GM21528 (cell line): ENCODE measurements around the gene EVPL.
"Not testable (repeated sequence)": the region's sequence is repeated elsewhere in the genome, so short reads cannot be mapped to it uniquely, and the experiment has no call there.

Experiments
- ATAC-seq: cut with Tn5 transposase; IDR thresholded peaks from one replicate; pipeline ENCODE4 v1.9.1; 2021; ENCODE audit warnings: mild to moderate bottlenecking, moderate library complexity; ENCODE audit not compliant: unreplicated experiment, low FRiP score

EVPL gene

DNA sequence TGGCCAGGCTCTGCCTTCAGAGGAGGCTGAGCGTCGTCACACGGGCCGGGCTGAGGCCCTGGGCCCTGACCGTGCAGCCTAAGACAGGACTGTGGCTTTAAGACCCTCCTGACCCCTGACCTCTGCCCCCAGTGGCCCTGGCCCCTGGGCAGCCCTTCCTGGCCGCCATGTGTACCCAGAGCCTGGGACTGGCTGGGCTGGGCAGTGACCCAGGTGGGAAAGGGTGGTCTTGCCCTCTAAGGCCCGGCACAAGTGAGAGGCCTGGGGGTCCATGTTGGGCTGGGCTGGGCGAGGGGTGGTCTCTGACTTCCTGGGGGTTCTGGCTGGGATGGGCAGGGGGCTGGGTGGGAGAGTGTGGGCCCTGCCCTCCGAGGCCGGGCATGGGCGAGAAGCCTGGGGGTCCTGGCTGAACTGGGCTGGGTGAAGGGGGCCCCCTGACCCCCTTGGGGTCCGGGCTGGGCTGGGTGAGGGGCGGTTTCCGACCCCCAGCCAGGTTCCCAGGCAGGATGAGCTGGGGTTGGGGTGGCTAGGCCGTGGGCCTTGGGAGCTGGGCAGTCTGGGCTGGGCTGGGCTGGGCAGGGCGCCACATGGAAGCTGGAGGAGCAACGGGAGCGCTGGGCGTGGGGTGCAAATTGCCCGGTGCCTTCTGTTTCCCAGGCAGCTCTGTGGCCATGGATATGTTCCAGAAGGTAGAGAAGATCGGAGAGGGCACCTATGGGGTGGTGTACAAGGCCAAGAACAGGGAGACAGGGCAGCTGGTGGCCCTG, 26.2 kb downstream of the EVPL start, which contains the start of gene CDK3:
Gene CDK3 (plus strand): TSS at position 101 of the 767 bp plus-strand sequence. CDS start 571 bp downstream, at position 672.
- ATAC-seq = no peak

DNA sequence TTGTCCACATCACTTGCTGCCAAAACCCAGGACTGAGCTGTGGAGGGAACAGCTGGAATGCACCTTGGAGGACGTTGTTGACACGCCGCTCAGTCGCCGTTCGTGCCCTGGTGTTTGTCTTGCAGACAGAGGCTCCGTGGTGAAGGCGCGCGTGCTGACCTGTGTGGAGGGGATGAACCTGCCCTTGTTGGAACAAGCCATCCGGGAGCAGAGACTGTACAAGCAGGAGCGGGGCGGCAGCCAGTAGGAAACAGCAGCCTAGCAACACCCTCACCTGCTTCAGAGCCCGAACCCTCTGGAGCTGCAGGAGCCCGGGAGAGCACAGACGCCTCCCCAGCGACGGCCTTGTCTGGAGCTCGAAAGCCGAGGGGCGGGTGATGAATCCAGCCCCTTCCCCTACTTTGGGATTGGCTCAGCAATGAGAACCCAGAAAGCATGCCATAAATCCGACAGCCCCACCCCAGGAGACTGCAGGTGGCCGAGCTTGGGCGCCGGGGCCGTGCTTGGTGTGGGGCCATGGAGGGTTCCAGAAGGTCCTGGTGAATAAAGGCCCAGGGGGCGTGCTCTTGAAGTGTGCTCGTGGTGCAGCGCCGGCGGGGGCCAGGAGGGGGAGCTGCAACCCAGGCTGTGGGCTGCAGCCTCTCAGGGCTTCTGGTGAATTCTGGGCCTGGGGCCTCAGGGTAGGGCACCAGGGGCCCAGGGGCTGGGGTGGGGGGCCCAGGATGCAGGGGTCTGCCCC, 26.9 kb downstream of the EVPL start:
- no peak for ATAC-seq

DNA sequence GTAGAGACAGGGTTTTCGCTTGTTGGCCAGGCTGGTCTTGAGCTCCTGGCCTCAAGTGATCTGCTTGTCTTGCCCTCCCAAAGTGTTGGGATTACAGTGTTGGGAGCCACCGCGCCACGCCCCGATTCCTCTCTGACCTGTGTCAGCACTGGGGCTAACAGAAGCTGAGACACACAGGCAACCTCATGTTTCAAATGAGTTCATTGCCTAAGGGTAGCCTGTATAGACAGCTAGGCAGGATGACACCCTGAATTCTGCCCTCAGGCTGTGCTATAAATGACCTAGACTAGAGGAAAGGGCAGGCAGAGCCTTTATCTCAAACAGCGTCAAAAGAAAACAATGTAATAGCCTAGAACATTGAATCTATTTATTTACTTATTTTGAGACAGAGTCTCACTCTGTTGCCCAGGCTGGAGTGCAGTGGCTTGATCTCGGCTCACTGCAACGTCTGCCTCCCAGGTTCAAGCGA, 28.7 kb downstream of the EVPL start:
- ATAC-seq = no peak

DNA sequence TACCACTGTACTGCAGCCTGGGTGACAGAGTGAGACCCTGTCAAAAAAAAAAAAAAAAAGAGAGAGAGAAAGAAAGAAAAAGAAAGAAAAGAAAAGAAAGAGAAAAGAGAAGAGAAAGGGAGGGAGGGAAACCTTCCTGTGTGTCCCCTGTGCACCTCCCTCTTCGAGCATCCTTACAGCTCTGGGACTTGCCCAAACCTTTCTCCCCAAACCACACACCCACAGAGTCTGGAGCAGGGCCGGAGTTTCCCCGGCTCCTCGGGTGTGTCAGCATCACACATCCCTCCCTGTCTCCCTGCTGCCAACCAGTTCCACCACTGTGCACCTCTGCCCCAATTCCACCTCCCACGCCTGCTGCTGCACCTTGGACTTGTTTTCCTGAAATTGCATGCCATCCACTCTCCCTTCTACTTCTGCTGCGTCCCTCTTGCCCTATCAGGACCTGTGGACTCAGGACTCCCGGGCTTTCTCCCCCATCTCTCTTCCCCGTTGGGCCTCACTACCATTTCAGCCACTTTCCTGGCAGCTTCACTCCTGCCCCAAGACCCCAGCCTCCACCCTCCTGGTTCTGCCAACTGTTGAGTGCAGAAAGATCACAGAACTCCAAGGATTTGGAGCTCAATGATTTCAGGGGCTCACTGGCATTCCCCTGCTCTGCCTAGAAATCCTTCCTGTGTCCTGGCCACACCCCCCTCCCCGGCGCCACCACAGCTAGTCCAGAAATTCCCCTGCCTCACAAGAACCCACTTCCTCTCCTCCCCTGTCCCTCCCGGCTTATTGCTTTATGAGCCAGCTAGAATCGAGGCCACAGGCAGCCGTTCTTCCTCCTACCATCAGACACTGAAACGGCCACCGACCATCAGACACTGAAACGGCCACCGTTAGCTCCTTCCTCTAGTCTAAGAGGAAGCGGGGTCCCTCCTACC, 30.2 kb downstream of the EVPL start:
- ATAC-seq = no peak

DNA sequence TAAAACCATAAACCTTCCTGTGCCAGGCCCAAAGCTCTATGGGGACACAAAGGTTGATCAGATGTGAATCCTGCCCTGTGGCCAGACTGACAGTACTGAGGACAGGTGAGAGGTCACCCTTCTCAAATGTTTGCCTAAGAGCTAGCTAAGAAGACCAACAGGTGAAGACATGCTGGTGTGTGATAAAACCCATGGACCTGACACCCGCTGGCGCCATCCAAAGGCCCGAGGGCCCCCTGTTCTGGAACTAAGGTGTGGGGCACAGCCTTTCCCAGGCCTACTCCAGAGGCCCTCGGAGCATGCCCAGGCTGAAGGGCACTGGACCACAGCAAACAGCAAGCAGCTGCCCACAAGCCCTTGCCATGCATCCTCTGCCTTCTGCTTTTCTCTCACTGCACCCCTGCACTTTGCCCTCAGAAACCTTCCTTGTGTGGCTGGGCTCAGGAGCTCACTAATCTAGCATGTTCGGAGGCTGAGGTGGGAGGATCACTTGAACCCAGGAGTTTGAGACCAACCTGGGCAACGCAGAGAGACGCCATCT, 31.7 kb downstream of the EVPL start:
- no peak for ATAC-seq

DNA sequence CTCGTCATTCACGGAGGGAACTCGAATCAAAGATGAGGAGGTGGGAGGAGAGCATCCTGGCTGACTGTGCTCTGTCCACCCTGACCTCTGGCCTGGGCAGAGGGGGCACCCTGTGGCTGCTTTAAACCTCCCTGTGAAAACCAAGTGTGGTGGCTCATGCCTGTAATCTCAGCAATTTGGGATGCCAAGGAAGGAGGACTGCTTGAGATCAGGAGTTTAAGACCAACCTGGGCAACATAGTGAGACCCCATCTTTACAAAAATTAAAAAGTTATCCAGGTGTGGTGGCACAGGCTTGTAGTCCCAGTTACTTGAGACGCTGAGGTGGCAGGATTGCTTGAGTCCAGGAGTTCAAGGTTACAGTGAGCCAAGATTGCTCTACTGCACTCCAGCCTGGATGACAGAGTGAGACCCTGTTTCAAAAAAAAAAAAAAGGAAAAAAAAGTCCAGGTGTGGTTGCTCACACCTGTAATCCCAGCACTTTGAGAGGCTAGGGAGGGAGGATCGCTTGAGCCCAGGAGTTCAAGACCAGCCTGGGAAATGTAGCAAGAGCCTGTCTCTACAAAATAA, 32.2 kb downstream of the EVPL start:
- ATAC-seq = no peak

DNA sequence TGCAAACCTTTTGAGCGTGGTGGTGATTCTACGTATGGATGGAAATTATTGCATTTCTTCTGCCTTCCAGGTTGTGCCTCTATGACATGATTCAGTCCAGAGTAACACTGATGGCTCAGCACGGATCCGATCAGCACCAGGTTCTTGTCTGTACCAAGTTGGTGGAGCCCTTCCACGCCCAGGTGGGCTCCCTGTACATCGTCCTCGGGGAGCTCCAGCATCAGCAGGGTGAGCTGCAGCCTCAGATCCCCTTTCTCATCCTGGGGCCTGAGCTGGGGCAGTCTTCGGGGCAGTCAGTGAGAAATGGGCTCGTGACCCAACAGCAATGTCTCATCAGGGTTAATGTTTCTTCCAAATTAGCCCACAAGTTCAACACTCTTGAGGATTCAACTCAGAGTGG, 35.7 kb downstream of the EVPL start:
- ATAC-seq = no peak

DNA sequence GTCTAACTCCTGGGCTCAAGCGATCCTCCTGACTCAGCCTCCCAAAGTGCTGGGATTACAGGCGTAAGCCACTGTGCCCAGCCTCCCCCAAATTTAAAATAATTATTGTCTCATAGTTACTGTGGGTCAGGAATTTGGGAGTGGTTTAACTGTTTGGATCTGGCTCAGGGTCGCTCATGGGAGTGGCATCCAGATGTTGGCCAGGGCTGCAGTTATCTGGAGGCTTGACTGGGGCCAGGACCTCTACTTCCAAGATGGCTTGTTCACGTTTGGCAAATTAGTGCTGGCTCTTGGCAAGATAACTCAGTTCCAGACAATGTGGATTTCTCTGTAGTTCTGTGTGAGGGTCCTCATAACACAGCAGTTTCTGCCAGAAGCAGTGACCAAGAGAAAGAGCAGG, 40.1 kb downstream of the EVPL start:
- ATAC-seq = no peak

DNA sequence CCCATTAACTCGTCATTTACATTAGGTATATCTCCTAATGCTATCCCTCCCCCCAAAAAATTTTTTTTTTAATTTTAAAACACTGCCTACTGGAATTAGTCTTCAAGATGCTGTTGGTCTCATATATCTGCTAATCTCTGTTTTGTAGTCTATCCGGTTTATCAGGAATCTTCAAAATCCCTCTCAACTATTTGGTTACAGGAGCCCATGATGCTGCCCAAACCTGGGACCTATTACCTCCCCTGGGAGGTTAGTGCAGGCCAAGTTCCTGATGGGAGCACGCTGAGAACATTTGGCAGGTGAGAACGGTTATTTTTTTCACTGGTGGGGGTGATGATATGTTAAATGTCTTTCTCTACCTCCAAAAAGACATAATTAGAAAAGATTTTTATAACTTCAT, 41.1 kb downstream of the EVPL start:
- ATAC-seq = no peak

DNA sequence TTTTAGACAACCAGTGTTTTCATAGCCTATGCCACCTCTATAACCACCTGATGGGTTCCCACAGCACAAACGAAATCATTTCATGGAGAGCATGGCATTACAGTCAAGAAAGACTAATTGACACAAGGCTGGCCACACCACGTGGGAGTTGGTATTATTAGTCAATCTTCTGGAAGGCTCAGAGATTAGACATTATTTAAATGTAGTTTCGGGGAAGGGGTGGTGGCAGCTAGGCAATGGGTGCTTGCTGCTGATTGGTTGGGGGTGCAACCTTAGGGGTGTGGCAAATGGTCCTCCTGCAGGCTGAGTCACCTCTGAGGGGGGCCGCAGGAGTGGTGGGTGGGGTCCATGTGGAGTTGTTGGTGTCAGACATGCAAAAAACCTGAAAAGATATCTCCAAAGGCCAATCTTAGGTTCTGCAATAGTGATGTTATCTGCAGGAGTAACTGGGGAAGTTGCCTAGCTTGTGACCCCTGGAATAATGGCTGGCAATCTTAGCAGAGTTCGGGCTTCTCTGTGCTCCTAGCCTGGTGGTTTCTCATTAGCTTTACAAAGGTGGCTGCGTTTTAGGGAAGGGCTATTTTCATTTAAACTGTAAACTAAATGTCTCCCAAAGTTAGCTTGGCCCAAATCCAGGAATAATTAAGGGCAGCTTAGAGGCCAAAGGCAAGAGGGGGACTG, 43.5 kb downstream of the EVPL start:
- ATAC-seq = no peak

DNA sequence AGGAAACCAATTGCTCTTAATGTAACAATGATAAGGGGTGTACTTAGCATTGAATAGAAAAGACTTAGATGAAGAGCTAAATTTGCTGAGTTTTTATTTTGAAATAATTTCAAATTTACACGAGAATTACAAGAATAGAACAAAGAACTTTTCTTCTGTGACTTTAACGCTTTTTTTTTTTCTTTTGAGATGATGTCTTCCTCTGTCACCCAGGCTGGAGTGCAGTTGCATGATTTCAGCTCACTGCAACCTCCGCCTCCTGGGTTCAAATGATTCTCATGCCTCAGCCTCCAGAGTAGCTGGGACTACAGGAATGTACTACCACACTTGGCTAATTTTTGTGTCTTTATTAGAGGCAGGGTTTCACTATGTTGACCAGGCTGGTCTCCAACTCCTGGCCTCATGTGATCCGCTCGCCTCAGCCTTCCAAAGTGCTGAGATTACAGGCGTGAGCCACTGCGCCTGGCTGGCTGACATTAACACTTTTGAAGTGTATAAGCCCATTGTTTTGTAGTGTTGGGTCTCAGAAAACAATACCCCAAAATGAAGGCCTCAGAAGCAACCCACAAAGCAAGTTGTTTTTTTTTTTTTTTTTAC, 46.0 kb downstream of the EVPL start:
- ATAC-seq = no peak

DNA sequence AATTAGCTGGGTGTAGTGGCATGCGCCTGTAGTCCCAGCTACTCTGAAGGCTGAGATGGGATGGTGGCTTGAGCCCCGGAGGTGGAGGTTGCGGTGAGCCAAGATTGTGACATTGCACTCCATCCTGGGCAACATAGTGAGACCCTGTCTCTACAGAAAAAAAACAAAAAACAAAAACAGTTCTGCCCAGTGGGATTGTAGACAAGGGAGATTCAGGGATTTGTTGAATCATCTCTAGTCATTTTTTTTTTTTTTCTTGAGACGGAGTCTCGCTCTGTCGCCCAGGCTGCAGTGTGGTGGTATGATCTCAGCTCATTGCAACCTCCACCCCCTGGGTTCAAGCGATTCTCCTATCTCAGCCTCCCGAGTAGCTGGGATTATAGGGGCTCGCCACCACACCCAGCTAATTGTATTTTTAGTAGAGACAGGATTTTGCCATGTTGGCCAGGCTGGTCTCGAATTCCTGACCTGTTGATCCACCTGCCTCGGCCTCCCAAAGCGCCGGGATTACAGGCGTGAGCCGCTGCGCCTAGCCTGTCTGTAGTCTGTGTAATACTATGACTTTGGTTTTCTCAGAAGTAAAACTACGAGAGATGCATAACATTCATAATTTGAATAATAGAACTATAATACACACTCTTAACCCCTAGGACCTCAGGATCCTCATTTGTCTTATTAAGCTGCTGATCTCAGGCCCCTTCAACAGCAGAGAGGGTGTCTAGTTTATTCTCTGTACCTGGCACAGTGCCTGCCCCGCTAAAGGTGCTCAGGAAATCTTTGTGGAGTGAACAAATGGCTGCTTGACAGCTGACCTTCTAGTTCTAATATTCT, 46.7 kb downstream of the EVPL start:
- no peak for ATAC-seq

DNA sequence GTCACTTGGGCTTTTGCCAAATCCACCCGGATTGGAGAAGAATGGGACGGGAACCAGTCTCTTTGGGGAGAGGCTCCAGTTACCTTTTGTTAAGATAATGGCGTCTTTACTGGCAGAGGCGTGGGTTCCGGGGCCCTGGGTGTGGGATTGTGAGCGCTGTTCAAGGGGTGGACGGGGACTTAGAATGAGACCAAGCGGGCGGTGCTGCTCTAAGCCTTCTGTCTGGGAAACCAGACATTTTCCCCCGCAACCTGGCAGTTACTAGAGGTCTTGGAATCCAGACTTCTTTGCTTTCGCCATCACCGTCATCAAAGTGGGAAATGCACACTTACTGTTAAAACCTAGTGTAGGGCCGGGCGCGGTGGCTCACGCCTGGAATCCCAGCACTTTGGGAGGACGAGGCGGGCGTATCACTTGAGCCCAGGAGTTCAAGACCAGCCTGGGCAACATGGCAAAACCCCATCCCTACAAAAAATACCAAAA, 47.4 kb downstream of the EVPL start:
- ATAC-seq = peak; percentile 24

DNA sequence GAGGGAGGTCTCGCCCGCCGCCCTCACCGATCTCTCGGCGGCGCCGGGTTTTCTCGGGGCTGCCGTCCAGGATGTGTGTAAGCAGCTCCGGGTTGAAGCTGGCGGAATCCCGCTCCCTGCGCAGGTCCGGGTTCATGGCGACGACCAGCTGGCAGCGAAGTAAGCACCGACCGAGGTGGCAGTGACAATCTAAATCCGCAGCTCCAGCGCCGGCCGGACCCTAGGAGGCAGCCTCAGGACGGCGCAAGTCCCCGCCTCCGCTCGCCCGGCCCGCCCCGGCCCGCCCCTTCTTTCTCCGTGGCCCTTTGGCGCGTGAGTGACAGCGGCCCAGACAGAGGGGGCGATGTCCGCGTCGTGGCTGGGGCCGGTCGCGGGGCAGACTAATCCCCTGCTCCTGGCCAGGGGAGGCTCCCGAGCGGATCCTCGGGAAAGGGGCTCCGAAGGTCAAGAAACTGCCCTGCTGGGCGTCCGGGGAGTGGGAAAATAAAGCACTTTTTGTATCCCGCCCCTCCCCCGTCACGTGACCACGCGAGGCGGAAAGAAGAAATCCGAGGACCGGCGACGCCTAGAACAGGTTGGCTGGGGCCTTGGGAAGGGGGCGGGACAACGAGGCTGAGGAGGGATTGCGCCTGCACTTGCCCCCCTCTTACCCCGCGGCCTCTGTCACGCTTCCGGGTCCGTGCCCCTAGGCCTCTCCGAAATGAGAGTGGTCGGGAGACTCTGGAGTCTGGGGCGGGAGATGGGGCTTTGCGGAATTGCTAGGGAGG, 48.0 kb downstream of the EVPL start, which contains the start of the genes ACOX1 and TEN1:
Gene ACOX1 (minus strand): TSS at position 229 of the 767 bp plus-strand sequence. CDS start 93 bp downstream, at position 136.
Gene TEN1 (plus strand): TSS at position 303 of the 767 bp plus-strand sequence. CDS start 6,953 bp downstream, outside the sequence.
- ATAC-seq = peak; percentile 84

DNA sequence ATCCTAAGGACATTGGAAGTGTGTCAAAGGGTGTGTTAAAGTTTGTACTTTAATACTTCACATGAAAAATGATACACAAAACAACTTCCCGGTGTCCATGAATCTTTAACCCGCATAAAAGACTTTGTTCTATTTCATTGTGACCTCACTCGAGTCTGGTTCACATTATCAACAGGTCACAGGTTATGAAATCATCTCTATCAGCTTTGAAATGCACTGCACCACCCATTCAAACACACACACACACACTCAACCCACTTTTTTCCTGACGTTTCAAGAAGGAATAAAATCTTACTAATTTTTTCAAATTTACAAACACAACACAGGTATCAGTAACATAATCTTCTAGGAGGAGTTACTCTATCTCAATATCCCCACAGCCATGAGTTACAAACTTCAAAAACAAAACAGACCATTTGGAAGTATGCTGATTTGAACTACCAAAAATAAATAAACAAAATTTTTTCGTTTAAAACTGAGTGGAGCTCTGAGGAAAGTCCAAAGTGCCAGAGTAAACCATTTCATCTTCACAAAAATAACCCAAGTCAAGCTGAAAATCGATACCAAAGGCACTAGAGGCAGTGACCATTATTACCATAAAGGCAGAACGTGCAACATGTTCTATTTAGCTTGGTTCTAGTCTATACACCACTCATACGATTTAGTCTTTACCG, 50.8 kb downstream of the EVPL start:
- ATAC-seq = no peak

DNA sequence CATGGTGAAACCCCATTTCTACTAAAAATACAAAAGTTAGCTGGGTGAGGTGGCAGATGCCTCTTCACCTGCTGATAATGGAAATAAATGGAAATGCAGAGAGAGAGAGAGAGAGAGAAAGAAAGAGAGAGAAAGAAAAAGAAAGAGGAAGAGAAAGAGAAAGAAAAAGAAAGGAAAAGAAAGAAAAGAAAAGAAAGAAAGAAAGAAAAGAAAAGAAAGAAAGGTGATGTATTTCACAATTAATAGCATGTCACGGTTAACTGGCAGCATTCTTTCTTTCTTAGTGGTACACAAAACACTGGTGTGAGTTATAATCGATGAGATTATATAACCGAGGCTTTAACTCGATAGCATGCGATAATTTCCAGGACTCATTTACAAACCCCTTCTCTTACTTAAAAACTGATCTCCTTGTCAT, 51.3 kb downstream of the EVPL start:
- no peak for ATAC-seq

DNA sequence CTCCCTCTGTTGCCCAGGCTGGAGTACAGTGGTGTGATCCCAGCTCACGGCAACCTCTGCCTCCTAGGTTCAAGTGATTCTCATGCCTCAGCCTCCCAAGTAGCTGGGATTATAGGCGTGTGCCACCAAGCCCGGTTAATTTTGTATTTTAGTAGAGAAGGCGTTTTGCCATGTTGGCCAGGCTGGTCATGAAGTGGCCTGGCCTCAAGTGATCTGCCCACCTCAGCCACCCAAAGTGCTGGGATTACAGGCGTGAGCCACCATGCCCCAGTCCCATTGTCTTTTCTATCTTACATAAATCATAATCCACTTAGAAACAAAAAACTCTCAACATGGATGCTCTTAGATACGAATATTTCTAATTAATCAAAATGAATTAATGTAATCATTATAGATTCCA, 51.9 kb downstream of the EVPL start:
- not testable (repeated sequence) for ATAC-seq
